B cell (primary cell): ENCODE data around the gene IL17RE. TPM values are rescaled to one million over a fixed set of nuclear protein-coding genes. Genes with fewer than 3 reads are reported as not detected.

Source experiments
- ATAC-seq: fragments of 200-7000 bp; cut with Tn5 transposase; one replicate; pipeline ENCODE4 v1.10.0; 2021; ENCODE audit warnings: low read depth, mild to moderate bottlenecking, moderate number of reproducible peaks, moderate library complexity
- CTCF ChIA-PET: fragments of 350-600 bp; sonication (Branson Sonifier 250); formaldehyde crosslinking; loops from one replicate; lab custom pipeline; 2021; ENCODE audit warnings: antibody characterized with exemption, inconsistent platforms; lab: Charles Lee
- POLR2A ChIA-PET: fragments of 350-600 bp; sonication (Branson Sonifier 250); formaldehyde crosslinking; loops from one replicate; lab custom pipeline; 2021; ENCODE audit warnings: antibody characterized with exemption; lab: Charles Lee
- DNase-seq: peaks from one replicate; pipeline ENCODE4 v3.0.0; 2013
- H2AFZ ChIP-seq: 2 replicates; pipeline ENCODE4 v1.6.1; 2012; ENCODE audit warnings: mild to moderate bottlenecking, low read depth, low read length; ENCODE audit not compliant: insufficient read depth, poor library complexity, severe bottlenecking
- H3K27ac ChIP-seq, 2 donors: 1 replicate in 1 of 2; 2 replicates in 1 of 2; pipeline ENCODE4 v1.5.1; 2012 to 2013; ENCODE audit warnings: low read length in 2 of 2, mild to moderate bottlenecking in 2 of 2, moderate library complexity in 1 of 2
- H3K27me3 ChIP-seq, 4 experiments: fragments of 200-600 bp in 1 of 4; sonication (generic) in 1 of 4; replicated peaks in 1 of 4; 1 replicate in 2 of 4; 2 replicates in 2 of 4; pipeline versions ENCODE4 v1.6.1 to v1.7.0; 2013 to 2016; ENCODE audit warnings: low read length in 3 of 4, mild to moderate bottlenecking in 2 of 4, mixed read lengths in 1 of 4, moderate library complexity in 1 of 4; ENCODE audit not compliant: insufficient read depth in 4 of 4, control insufficient read depth in 3 of 4; ENCODE audit errors: control extremely low read depth in 1 of 4
- H3K36me3 ChIP-seq, 2 experiments: replicated peaks in 1 of 2; 1 replicate in 1 of 2; 2 replicates in 1 of 2; pipeline versions ENCODE4 v1.6.1 to v1.7.1; 2013; ENCODE audit warnings: low read length in 1 of 2; ENCODE audit not compliant: insufficient read depth in 2 of 2, control insufficient read depth in 1 of 2; ENCODE audit errors: control extremely low read depth in 1 of 2, extremely low read depth in 1 of 2
- H3K4me1 ChIP-seq, 2 donors: fragments of 200-600 bp in 1 of 2; sonication (generic) in 1 of 2; 1 replicate in 1 of 2; 2 replicates in 1 of 2; pipeline versions ENCODE4 v1.5.1 to v1.6.1; 2013 to 2017; ENCODE audit warnings: low read length in 2 of 2; ENCODE audit not compliant: control insufficient read depth in 2 of 2, insufficient read depth in 2 of 2
- H3K4me2 ChIP-seq: replicated peaks from 2 replicates; pipeline ENCODE3; 2012; ENCODE audit warnings: mild to moderate bottlenecking, low read depth, low read length; ENCODE audit not compliant: poor library complexity, severe bottlenecking
- H3K4me3 ChIP-seq, 5 experiments: fragments of 200-600 bp in 1 of 5; sonication (generic) in 1 of 5; 1 replicate in 3 of 5; 2 replicates in 2 of 5; pipeline versions ENCODE4 v1.5.1 to v1.7.0; 2011 to 2016; ENCODE audit warnings: low read length in 4 of 5, mild to moderate bottlenecking in 4 of 5, low read depth in 2 of 5, control low read depth in 1 of 5, moderate library complexity in 1 of 5; ENCODE audit not compliant: insufficient read depth in 1 of 5; ENCODE audit errors: control extremely low read depth in 1 of 5, extremely low read depth in 1 of 5
- H3K79me2 ChIP-seq: fragments of 200-600 bp; sonication (generic); one replicate; pipeline ENCODE4 v1.6.0; 2016; ENCODE audit warnings: low read length; ENCODE audit not compliant: control insufficient read depth, insufficient read depth
- H3K9ac ChIP-seq: fragments of 200-600 bp; sonication (generic); 2 replicates; pipeline ENCODE4 v1.6.1; 2017; ENCODE audit warnings: mild to moderate bottlenecking, low read length, moderate library complexity
- H3K9me3 ChIP-seq, 3 donors: one replicate each; pipeline versions ENCODE4 v1.6.1 to v1.7.1; 2013; ENCODE audit warnings: low read length in 2 of 3; ENCODE audit not compliant: control insufficient read depth in 2 of 3, insufficient read depth in 1 of 3; ENCODE audit errors: control extremely low read depth in 1 of 3
- H4K20me1 ChIP-seq: 2 replicates; pipeline ENCODE4 v1.6.0; 2012; ENCODE audit warnings: mild to moderate bottlenecking, low read length; ENCODE audit not compliant: insufficient read depth, control insufficient read depth, poor library complexity, severe bottlenecking
- H3K27ac Mint-ChIP-seq: one replicate; pipeline ENCODE4 v1.8.0; 2021; ENCODE audit warnings: mixed read lengths
- H3K27me3 Mint-ChIP-seq: one replicate; pipeline ENCODE4 v1.8.0; 2021; ENCODE audit warnings: mixed read lengths
- H3K4me1 Mint-ChIP-seq: one replicate; pipeline ENCODE4 v1.8.0; 2021; ENCODE audit warnings: mixed read lengths
- H3K4me3 Mint-ChIP-seq: one replicate; pipeline ENCODE4 v1.8.0; 2021; ENCODE audit warnings: mixed read lengths
- H3K9me3 Mint-ChIP-seq: one replicate; pipeline ENCODE4 v1.8.0; 2022; ENCODE audit warnings: mixed read lengths; ENCODE audit not compliant: insufficient read depth
- EZH2 ChIP-seq: IDR thresholded peaks from 2 replicates; pipeline ENCODE4 v1.6.1; 2012; ENCODE audit warnings: borderline replicate concordance, low read depth, mild to moderate bottlenecking, moderate library complexity, low read length; ENCODE audit not compliant: insufficient read depth, poor library complexity, severe bottlenecking
- WGBS: methylation state at CpG from one replicate; pipeline ENCODE4 v1.1.5; 2013; ENCODE audit warnings: missing lambda C conversion rate; ENCODE audit not compliant: insufficient coverage; 5-methylcytosine and 5-hydroxymethylcytosine counted together
- intact Hi-C: fragments of 100-400 bp; cut with micrococcal nuclease; formaldehyde crosslinking; loops from one replicate; pipeline ENCODE4 v1.10.0; 2022
- polyA plus RNA-seq: library from polyadenylated mRNA; depleted of rRNA; stranded (reverse); fragments of >200 nt; gene quantifications from 2 replicates; pipeline ENCODE4 v1.2.3, GENCODE V29; 2012
- total RNA-seq, 2 donors: library from RNA; stranded (reverse); fragments of 120-200 nt in 1 of 2; gene quantifications; 1 replicate in 1 of 2; 2 replicates in 1 of 2; pipeline versions ENCODE4 v1.2.3 to v1.2.4, GENCODE V29; 2013 to 2022
- TF ChIP-seq, protein P1 (sequence below): fragments of 200-600 bp; IDR thresholded peaks from one replicate; pipeline ENCODE4 v1.8.0; 2022; ENCODE audit warnings: antibody characterized with exemption, mild to moderate bottlenecking

Gene IL17RE
- total and polyA plus RNA-seq, 2 donors (not counting 1 experiment from before 2014, with no cell fraction given), result 0.37 TPM; not detected in 1

DNA sequence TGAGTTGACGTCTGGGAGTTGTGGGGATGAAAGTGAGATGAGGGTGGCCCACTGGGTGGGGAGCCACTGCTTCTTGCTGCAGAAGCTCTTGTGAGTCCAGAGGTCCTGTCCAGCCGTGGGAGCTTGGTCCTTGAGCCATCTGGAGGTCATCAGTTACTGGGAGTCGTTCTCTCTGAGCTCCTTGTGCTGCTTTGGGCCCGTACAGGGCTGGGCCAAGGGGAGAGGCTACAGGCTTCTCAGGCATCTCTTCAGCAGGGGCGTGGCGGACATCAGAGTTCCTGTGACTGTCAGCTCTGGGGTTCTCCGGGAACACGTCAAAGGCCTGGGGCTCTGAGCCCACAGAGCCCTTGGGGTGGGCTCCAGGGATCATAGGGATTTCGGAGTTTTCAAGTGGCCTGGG lies 47.0 kb downstream of the IL17RE start:
- intact Hi-C loops, result loop anchor here (5.0 kb wide), 2 partner anchors 38 to 298 kb away; partner anchors contain the start of genes EMC3 and TATDN2
- Mint-ChIP-seq H3K4me3 (no peak overlapping the region), H3K27ac (no peak overlapping the region), H3K27me3 (no peaks in the 10 kb centered on the region), H3K9me3 (no peaks in the 10 kb centered on the region), H3K4me1 (peaks cover 20% of the 10 kb centered on the region)
- peaks cover 15 to 23% of the 10 kb centered on the region in 2 donors for H3K4me1 ChIP-seq
- POLR2A ChIA-PET, result no interaction called here
- no peaks in the 10 kb centered on the region for H3K9me3 ChIP-seq
- H3K4me2 ChIP-seq, result no peak overlapping the region
- H4K20me1 ChIP-seq, result no peaks in the 10 kb centered on the region
- no peak for TF ChIP-seq EZH2
- TF ChIP-seq, protein P1, sequence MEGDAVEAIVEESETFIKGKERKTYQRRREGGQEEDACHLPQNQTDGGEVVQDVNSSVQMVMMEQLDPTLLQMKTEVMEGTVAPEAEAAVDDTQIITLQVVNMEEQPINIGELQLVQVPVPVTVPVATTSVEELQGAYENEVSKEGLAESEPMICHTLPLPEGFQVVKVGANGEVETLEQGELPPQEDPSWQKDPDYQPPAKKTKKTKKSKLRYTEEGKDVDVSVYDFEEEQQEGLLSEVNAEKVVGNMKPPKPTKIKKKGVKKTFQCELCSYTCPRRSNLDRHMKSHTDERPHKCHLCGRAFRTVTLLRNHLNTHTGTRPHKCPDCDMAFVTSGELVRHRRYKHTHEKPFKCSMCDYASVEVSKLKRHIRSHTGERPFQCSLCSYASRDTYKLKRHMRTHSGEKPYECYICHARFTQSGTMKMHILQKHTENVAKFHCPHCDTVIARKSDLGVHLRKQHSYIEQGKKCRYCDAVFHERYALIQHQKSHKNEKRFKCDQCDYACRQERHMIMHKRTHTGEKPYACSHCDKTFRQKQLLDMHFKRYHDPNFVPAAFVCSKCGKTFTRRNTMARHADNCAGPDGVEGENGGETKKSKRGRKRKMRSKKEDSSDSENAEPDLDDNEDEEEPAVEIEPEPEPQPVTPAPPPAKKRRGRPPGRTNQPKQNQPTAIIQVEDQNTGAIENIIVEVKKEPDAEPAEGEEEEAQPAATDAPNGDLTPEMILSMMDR, result no peak
- 92% methylated on average over 9 of the region's 9 CpGs for WGBS
- no peak overlapping the region for H3K9ac ChIP-seq
- H3K4me3 ChIP-seq, result no peak overlapping the region
- no peak for DNase-seq
- no peak for ATAC-seq
- H2AFZ ChIP-seq, result no peak overlapping the region
- H3K27ac ChIP-seq, result no peak overlapping the region
- peaks cover 0 to 2% of the 10 kb centered on the region in 2 experiments for H3K36me3 ChIP-seq
- no peaks in the 10 kb centered on the region for H3K79me2 ChIP-seq
- peaks cover 0 to 12% (median 0%) of the 10 kb centered on the region in 4 experiments for H3K27me3 ChIP-seq
- CTCF ChIA-PET, result interaction anchor here (2.6 kb wide), 1 partner anchor 17 kb away, joined by 11 read pairs; the partner anchor contains the start of gene CRELD1

DNA sequence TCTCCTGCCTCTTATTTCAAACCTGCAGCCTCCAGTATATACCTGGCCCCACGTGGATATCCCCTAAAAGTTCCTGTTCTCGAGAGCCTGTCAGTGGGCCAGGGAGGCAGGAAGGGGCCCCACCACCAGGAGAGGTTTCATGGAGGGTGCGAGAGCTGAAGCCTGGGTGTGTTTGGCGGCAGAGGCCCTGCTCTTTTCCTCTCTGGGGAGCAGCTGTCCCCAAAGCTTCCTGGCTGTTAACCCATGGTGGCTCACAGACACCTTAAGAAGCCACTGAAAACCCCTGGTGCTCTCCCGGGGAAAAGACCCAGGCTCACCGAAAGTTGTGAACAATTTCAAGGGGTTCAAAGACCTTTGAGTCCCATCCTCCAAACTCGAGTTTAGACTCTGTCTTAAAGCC lies 48.5 kb downstream of the IL17RE start:
- no peak overlapping the region for H3K27ac Mint-ChIP-seq
- intact Hi-C loops, result loop anchor here (5.0 kb wide), 1 partner anchor 36 kb away; the partner anchor contains the start of gene EMC3
- no peak overlapping the region for H3K27ac ChIP-seq

More for the DNA sequence above, 48.5 kb downstream of the IL17RE start:
- no peak for DNase-seq
- Mint-ChIP-seq H3K9me3 (no peaks in the 10 kb centered on the region), H3K4me3 (peak overlapping the region; percentile 91), H3K27me3 (no peaks in the 10 kb centered on the region), H3K4me1 (peaks cover 16% of the 10 kb centered on the region)
- no peak for ATAC-seq
- peak overlapping the region in 2 of 5 experiments; percentile 53 to 69 for H3K4me3 ChIP-seq
- no peaks in the 10 kb centered on the region for H3K9me3 ChIP-seq
- no peaks in the 10 kb centered on the region for H3K79me2 ChIP-seq
- WGBS, result 0% methylated on average over 5 of the region's 7 CpGs
- H2AFZ ChIP-seq, result peak overlapping the region; percentile 70
- ChIA-PET CTCF (interaction anchor here (2.2 to 2.9 kb wide), 2 partner anchors 16 to 19 kb away, joined by 5 to 22 read pairs; partner anchors contain the start of gene CRELD1), POLR2A (interaction anchor here (2.0 kb wide), 1 partner anchor 18 kb away, joined by 11 read pairs; the partner anchor contains the start of gene CRELD1)
- peaks cover 0 to 12% (median 0%) of the 10 kb centered on the region in 4 experiments for H3K27me3 ChIP-seq
- peak overlapping the region; percentile 71 for H3K9ac ChIP-seq
- TF ChIP-seq EZH2, result no peak
- peaks cover 15 to 20% of the 10 kb centered on the region in 2 donors for H3K4me1 ChIP-seq
- H3K4me2 ChIP-seq, result peak overlapping the region; percentile 87
- H4K20me1 ChIP-seq, result no peaks in the 10 kb centered on the region
- H3K36me3 ChIP-seq, result peaks cover 0 to 2% of the 10 kb centered on the region in 2 experiments
